Cardiac septum (tissue), 1 donor: Measurements from ENCODE around the gene FAM168A. TPM values are rescaled to one million over a fixed set of nuclear protein-coding genes. Genes with fewer than 3 reads are reported as not detected.

ENCODE experiments used
- DNase-seq: peaks from one replicate; pipeline ENCODE4 v3.0.0-alpha.2; 2020; ENCODE audit warnings: low spot score
- intact Hi-C: fragments of 100-400 bp; cut with DNase I; formaldehyde crosslinking; loops from one replicate; pipeline ENCODE4 v1.14.0; 2022
- total RNA-seq: library from RNA; stranded (reverse); fragmentation: NEBNext Ultra II Directional; extraction: Animal tissue kit (Norgen Biotek cat#: 25700); gene quantifications from one replicate; pipeline ENCODE4 v1.2.1, GENCODE V29; 2021
- donor health status: DM: no; HTN: no; CAD: no.

FAM168A gene
- total RNA-seq, 1 donor from 2014 or later: 29.5 TPM

DNA sequence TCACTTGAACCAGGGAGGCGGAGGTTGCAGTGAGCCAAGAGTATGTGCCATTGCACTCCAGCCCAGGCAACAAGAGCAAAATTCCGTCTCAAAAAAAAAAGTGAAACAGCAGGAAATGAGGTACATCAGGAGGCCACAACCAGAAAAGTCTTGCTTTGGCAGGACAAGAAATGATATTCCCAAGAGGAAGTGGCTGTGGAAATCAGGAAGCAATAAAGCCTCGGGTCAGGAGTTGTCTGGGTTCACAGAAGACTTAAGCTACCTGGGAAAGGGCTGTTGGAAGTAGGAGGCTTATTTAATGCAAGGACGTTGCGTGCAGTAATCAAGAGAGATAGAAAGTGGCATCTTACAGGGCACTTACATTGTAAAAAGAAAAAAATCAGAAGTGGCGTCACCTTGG is 231.0 kb downstream of the FAM168A start:
- no peak for DNase-seq
- intact Hi-C loops: no loop called here

- intact Hi-C loops: no loop called here
These were observed 231.7 kb downstream of the FAM168A start for GRCh38 chr11:73366265-73366610.

DNA sequence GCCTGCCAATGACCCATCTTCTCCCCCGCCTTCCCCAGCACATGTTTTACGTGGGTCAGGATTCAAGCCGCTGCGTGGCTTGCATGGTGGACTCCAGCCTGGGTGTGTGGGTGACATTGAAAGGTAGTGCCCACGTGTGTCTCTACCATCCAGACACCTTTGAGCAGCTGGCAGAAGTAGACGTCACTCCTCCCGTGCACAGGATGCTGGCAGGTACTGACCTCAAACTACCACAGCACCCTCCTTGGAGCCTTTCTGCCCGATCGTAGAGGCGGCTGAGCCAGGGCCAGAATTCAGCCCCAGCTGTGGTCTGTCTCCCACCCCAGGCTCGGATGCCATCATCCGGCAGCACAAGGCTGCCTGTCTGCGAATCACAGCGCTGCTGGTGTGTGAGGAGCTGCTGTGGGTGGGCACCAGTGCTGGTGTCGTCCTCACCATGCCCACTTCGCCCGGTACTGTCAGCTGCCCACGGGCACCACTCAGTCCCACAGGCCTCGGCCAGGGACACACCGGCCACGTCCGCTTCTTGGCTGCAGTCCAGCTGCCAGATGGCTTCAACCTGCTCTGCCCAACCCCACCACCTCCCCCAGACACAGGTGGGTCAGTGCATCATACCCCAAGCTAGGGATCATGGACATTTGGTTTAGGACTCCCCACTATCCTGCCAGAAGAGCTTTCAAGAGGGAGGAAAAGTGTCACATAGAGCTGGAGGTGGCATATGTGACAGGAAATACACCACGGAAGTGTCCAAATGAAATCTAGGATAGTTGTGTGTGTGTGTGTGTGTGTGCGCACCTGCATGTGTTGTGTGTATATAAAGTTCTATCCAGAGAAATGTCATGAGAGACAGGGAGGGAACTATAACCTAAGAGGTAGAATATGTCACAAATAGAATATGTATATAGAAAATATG is 232.3 kb downstream of the FAM168A start:
- intact Hi-C loops: no loop called here
- DNase-seq: no peak

More at GRCh38 chr11:73366265-73366610, 231.7 kb downstream of the FAM168A start:
- no peak for DNase-seq

- DNase-seq: no peak
- intact Hi-C loops: no loop called here
These were observed 234.8 kb downstream of the FAM168A start for GRCh38 chr11:73363147-73363546.

- intact Hi-C loops: no loop called here
- DNase-seq: no peak
These were observed 235.7 kb downstream of the FAM168A start for GRCh38 chr11:73361953-73362776.

DNA sequence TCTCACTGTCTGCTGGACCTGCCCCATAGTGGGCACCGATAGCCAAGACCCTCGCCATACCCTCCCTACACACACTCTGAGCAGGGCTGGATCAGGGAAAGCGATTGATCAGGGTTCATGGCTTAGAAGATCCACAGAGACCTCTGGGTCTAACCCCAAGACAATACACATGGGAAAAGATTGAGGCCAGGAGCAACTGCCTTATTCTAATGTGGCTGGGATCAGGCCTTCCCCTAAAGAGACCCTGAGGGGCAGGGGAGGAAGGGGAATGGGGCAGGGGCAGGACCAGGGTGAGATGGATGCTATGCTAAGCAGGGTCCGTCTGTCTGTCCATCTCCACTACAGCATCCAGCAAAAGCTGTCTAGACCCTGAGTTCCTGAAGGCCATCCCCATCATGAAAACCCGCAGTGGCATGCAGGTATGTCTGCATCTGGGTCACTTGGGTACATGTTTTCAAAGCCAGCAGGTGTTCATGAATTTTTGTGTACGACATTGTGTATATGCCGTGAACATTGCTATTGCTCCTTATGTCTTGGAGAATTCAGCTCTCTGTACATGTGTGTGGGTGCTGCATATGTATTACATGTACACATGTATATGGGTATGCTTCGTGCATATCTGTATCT is 237.1 kb downstream of the FAM168A start:
- DNase-seq: no peak
- intact Hi-C loops: no loop called here

GRCh38 chr11:73359930-73360742 is 237.8 kb downstream of the FAM168A start:
- intact Hi-C loops: no loop called here
- DNase-seq: no peak

- DNase-seq: no peak
- intact Hi-C loops: no loop called here
These were observed 238.6 kb downstream of the FAM168A start for GRCh38 chr11:73359341-73359740.

- intact Hi-C loops: no loop called here
- no peak for DNase-seq
These were observed 239.8 kb downstream of the FAM168A start for GRCh38 chr11:73358071-73358470.

- no peak for DNase-seq
- intact Hi-C loops: no loop called here
These were observed 240.7 kb downstream of the FAM168A start for GRCh38 chr11:73356979-73357860.

GRCh38 chr11:73355109-73355508 is 242.8 kb downstream of the FAM168A start:
- intact Hi-C loops: no loop called here
- no peak for DNase-seq

- intact Hi-C loops: no loop called here
- DNase-seq: no peak
These were observed 244.5 kb downstream of the FAM168A start for GRCh38 chr11:73353422-73353821.

DNA sequence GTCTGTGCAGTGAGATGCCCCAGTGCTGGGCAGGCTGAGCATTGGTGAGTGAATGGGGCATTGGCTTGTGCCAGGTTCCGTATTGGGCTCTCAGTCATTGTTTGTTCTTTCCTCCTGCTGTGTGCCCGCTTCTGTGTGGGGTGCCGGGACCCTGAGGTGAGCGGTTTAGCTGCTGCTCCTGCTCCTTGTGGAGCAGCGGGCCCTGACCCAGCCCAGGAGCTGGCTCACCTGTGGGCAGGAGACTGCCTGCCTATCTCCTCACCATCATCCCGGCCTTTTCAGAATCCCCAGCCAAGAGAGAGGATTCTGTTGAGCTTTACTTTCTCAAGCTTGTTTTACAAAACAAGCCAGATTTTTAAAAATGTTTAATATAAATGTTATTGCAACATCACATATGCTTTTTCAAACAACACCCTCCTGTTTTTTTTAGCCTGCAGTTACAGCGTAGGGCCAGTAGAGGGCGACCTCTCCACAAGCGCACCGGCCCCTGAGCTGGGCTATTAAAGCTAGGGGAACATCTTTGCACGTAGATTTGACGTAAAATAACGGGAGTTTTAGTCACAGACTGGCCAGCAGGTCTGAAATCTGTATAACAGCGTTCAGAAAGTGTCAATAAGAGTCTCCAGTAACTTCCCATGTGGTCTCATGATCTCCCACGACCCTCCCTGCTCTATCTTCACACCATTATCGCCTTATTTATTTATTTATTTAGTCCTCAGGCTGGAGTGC is 246.8 kb downstream of the FAM168A start:
- intact Hi-C loops: loop anchor here (2.0 kb wide), 1 partner anchor 42 kb away; no protein-coding TSS in a partner anchor

More for the DNA sequence above, 246.8 kb downstream of the FAM168A start:
- no peak for DNase-seq

Other genes with a start within 250 kb of the FAM168A start
- gene RELT, start 221.7 kb downstream of the FAM168A start, total RNA-seq: 3.8 TPM
- 31.2 TPM for gene PLEKHB1, start 48.5 kb upstream of the FAM168A start, total RNA-seq
- gene RAB6A, start 163.0 kb upstream of the FAM168A start, total RNA-seq: 135 TPM
- gene MRPL48, start 189.8 kb upstream of the FAM168A start, total RNA-seq: 30.8 TPM